GM23338 (cell line): ENCODE measurements around the gene LDHB.

Experiments used
- EZH2 ChIP-seq: fragments of 200-600 bp; sonication (generic); IDR thresholded peaks from one replicate; pipeline ENCODE4 v1.8.0; 2017; ENCODE audit warnings: antibody characterized with exemption, mild to moderate bottlenecking, low read depth; ENCODE audit not compliant: unreplicated experiment
- EZH2phosphoT487 ChIP-seq: fragments of 200-600 bp; sonication (generic); IDR thresholded peaks from one replicate; pipeline ENCODE4 v1.8.1; 2018; ENCODE audit warnings: antibody characterized with exemption; ENCODE audit not compliant: unreplicated experiment
- JUNB ChIP-seq: IDR thresholded peaks from one replicate; pipeline ENCODE4 v1.6.1; 2016; ENCODE audit warnings: antibody characterized with exemption; ENCODE audit not compliant: unreplicated experiment
- NANOG ChIP-seq: IDR thresholded peaks from 2 replicates; pipeline ENCODE4 v1.6.1; 2016; ENCODE audit warnings: antibody characterized with exemption, borderline replicate concordance
- POLR2AphosphoS5 ChIP-seq: IDR thresholded peaks from 2 replicates; pipeline ENCODE4 v1.6.1; 2016; ENCODE audit warnings: antibody characterized with exemption, low read depth
- TF ChIP-seq, protein P1 (sequence below): IDR thresholded peaks from one replicate; pipeline ENCODE4 v1.6.1; 2018; ENCODE audit warnings: antibody characterized with exemption; ENCODE audit not compliant: unreplicated experiment
- TF ChIP-seq, protein P2 (sequence below), 2 experiments: fragments of 200-600 bp in 1 of 2; sonication (generic) in 1 of 2; conservative IDR thresholded peaks; 2 replicates each; pipeline versions ENCODE4 v1.5.1 to v1.6.1; 2016 to 2017; ENCODE audit warnings: antibody characterized with exemption in 2 of 2, low read depth in 2 of 2, mild to moderate bottlenecking in 2 of 2, moderate library complexity in 1 of 2

DNA sequence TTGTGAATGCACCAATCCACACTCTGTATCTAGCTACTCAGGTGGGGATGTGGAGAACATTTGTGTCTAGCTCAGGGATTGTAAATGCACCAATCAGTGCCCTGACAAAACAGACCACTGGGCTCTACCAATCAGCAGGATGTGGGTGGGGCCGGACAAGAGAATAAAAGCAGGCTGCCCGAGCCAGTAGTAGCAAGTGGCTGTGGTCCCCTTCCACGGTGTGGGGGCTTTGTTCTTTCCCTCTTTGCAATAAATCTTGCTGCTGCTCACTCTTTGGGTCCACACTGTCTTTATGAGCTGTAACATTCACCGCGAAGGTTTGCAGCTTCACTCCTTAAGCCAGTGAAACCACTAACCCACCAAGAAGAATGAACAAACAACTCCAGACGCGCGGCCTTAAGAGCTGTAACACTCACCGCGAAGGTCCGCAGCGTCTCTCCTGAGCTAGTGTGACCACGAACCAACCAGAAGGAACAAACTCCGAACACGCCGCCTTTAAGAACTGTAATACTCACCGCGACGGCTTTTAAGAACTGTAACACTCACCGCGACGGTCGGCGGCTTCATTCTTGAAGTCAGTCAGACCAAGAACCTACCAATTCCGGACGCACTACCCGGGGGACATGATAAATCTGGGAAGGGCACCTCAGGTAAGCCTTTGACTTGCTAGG is 4.6 kb upstream of the LDHB start:
- TF ChIP-seq, protein P1, sequence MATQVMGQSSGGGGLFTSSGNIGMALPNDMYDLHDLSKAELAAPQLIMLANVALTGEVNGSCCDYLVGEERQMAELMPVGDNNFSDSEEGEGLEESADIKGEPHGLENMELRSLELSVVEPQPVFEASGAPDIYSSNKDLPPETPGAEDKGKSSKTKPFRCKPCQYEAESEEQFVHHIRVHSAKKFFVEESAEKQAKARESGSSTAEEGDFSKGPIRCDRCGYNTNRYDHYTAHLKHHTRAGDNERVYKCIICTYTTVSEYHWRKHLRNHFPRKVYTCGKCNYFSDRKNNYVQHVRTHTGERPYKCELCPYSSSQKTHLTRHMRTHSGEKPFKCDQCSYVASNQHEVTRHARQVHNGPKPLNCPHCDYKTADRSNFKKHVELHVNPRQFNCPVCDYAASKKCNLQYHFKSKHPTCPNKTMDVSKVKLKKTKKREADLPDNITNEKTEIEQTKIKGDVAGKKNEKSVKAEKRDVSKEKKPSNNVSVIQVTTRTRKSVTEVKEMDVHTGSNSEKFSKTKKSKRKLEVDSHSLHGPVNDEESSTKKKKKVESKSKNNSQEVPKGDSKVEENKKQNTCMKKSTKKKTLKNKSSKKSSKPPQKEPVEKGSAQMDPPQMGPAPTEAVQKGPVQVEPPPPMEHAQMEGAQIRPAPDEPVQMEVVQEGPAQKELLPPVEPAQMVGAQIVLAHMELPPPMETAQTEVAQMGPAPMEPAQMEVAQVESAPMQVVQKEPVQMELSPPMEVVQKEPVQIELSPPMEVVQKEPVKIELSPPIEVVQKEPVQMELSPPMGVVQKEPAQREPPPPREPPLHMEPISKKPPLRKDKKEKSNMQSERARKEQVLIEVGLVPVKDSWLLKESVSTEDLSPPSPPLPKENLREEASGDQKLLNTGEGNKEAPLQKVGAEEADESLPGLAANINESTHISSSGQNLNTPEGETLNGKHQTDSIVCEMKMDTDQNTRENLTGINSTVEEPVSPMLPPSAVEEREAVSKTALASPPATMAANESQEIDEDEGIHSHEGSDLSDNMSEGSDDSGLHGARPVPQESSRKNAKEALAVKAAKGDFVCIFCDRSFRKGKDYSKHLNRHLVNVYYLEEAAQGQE: no peak
- TF ChIP-seq, protein P2, sequence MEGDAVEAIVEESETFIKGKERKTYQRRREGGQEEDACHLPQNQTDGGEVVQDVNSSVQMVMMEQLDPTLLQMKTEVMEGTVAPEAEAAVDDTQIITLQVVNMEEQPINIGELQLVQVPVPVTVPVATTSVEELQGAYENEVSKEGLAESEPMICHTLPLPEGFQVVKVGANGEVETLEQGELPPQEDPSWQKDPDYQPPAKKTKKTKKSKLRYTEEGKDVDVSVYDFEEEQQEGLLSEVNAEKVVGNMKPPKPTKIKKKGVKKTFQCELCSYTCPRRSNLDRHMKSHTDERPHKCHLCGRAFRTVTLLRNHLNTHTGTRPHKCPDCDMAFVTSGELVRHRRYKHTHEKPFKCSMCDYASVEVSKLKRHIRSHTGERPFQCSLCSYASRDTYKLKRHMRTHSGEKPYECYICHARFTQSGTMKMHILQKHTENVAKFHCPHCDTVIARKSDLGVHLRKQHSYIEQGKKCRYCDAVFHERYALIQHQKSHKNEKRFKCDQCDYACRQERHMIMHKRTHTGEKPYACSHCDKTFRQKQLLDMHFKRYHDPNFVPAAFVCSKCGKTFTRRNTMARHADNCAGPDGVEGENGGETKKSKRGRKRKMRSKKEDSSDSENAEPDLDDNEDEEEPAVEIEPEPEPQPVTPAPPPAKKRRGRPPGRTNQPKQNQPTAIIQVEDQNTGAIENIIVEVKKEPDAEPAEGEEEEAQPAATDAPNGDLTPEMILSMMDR (conservative IDR thresholded peaks at IDR 0.05; ENCODE audit: low read depth in 2 of 2): no peak
- TF ChIP-seq EZH2 (no peak), EZH2phosphoT487 (no peak), JUNB (no peak), POLR2AphosphoS5 (no peak), NANOG (no peak)
